H9 (cell line): ENCODE measurements around the gene PP2D1. TPM values are rescaled to one million over a fixed set of nuclear protein-coding genes. Genes with fewer than 3 reads are reported as not detected.
A peak's percentile ranks its signal among the peaks of the same experiment; 100 is the strongest.
"Not testable (repeated sequence)": the region's sequence is repeated elsewhere in the genome, so short reads cannot be mapped to it uniquely, and the experiment has no call there.

ENCODE experiments used
- DNase-seq: peaks from one replicate; pipeline ENCODE4 v3.0.0-alpha.2; 2017
- H2AFZ ChIP-seq: one replicate; pipeline ENCODE4 v1.6.1; 2013; ENCODE audit warnings: mild to moderate bottlenecking, low read length, control low read depth, moderate library complexity
- H2AK5ac ChIP-seq: 2 replicates; pipeline ENCODE4 v1.6.1; 2013; ENCODE audit warnings: low read length, control low read depth, mixed read lengths; ENCODE audit not compliant: insufficient read length
- H2BK120ac ChIP-seq: one replicate; pipeline ENCODE4 v1.6.1; 2013; ENCODE audit warnings: low read depth, mild to moderate bottlenecking, low read length, control low read depth, inconsistent platforms; ENCODE audit not compliant: poor library complexity, severe bottlenecking
- H2BK12ac ChIP-seq: 2 replicates; pipeline ENCODE4 v1.6.1; 2013; ENCODE audit warnings: low read length, control low read depth, mixed read lengths, low read depth; ENCODE audit not compliant: insufficient read length
- H2BK15ac ChIP-seq: 2 replicates; pipeline ENCODE4 v1.6.1; 2013; ENCODE audit warnings: low read depth, low read length, control low read depth
- H2BK20ac ChIP-seq: one replicate; pipeline ENCODE4 v1.6.1; 2013; ENCODE audit warnings: low read depth, mild to moderate bottlenecking, low read length, control low read depth, inconsistent platforms; ENCODE audit not compliant: poor library complexity, severe bottlenecking
- H2BK5ac ChIP-seq: 2 replicates; pipeline ENCODE4 v1.6.1; 2013; ENCODE audit warnings: low read length, control low read depth, mixed read lengths; ENCODE audit not compliant: insufficient read length
- H3K14ac ChIP-seq: 2 replicates; pipeline ENCODE4 v1.6.1; 2013; ENCODE audit warnings: low read length, control low read depth; ENCODE audit not compliant: insufficient read depth
- H3K18ac ChIP-seq: 2 replicates; pipeline ENCODE4 v1.6.1; 2013; ENCODE audit warnings: low read depth, mild to moderate bottlenecking, mixed read lengths, low read length, control low read depth; ENCODE audit not compliant: insufficient read length
- H3K23ac ChIP-seq: 2 replicates; pipeline ENCODE4 v1.6.1; 2013; ENCODE audit warnings: low read length, control low read depth, mixed read lengths, low read depth; ENCODE audit not compliant: insufficient read length
- H3K23me2 ChIP-seq: 2 replicates; pipeline ENCODE4 v1.6.1; 2013; ENCODE audit warnings: low read depth, mild to moderate bottlenecking, mixed read lengths, low read length, control low read depth; ENCODE audit not compliant: insufficient read length, poor library complexity, severe bottlenecking
- H3K27ac ChIP-seq: 2 replicates; pipeline ENCODE4 v1.5.1; 2013; ENCODE audit warnings: low read length, control low read depth, mixed read lengths, low read depth; ENCODE audit not compliant: insufficient read length
- H3K27me3 ChIP-seq: 2 replicates; pipeline ENCODE4 v1.6.1; 2013; ENCODE audit warnings: low read length, control low read depth, inconsistent platforms; ENCODE audit not compliant: insufficient read depth
- H3K4ac ChIP-seq: 2 replicates; pipeline ENCODE4 v1.6.1; 2013; ENCODE audit warnings: low read depth, mild to moderate bottlenecking, control low read depth, inconsistent platforms, low read length, moderate library complexity
- H3K4me1 ChIP-seq: 2 replicates; pipeline ENCODE4 v1.6.1; 2013; ENCODE audit warnings: low read length, control low read depth, inconsistent platforms; ENCODE audit not compliant: insufficient read depth
- H3K4me2 ChIP-seq: 2 replicates; pipeline ENCODE4 v1.6.1; 2013; ENCODE audit warnings: low read length, control low read depth, mixed read lengths; ENCODE audit not compliant: insufficient read length, insufficient read depth
- H3K56ac ChIP-seq: 2 replicates; pipeline ENCODE4 v1.6.1; 2013; ENCODE audit warnings: low read depth, mild to moderate bottlenecking, mixed read lengths, low read length, control low read depth; ENCODE audit not compliant: insufficient read length
- H3K79me1 ChIP-seq: 2 replicates; pipeline ENCODE4 v1.6.1; 2013; ENCODE audit warnings: low read depth, mild to moderate bottlenecking, moderate library complexity, low read length, control low read depth, inconsistent platforms; ENCODE audit not compliant: insufficient read depth, poor library complexity, severe bottlenecking
- H3K79me2 ChIP-seq: 2 replicates; pipeline ENCODE4 v1.6.1; 2013; ENCODE audit warnings: low read length, control low read depth, inconsistent platforms; ENCODE audit not compliant: insufficient read depth
- H3K9ac ChIP-seq: 2 replicates; pipeline ENCODE4 v1.6.1; 2013; ENCODE audit warnings: low read length, control low read depth, mixed read lengths; ENCODE audit not compliant: insufficient read length; ENCODE audit errors: extremely low read depth
- H3K9me3 ChIP-seq: one replicate; pipeline ENCODE4 v1.6.1; 2013; ENCODE audit warnings: low read depth, low read length, inconsistent platforms; ENCODE audit not compliant: control insufficient read depth
- H3T11ph ChIP-seq: one replicate; pipeline ENCODE4 v1.6.1; 2013; ENCODE audit warnings: mild to moderate bottlenecking, low read length, control low read depth, inconsistent platforms
- H4K20me1 ChIP-seq: one replicate; pipeline ENCODE4 v1.6.1; 2013; ENCODE audit not compliant: control insufficient read depth, insufficient read length, insufficient read depth
- H4K5ac ChIP-seq: 2 replicates; pipeline ENCODE4 v1.6.1; 2013; ENCODE audit warnings: low read depth, mild to moderate bottlenecking, mixed read lengths, low read length, control low read depth; ENCODE audit not compliant: insufficient read length
- H4K8ac ChIP-seq: replicated peaks from 2 replicates; pipeline ENCODE4 v1.6.1; 2013; ENCODE audit warnings: low read length, control low read depth, mixed read lengths, low read depth; ENCODE audit not compliant: insufficient read length
- H4K91ac ChIP-seq: 2 replicates; pipeline ENCODE4 v1.6.1; 2013; ENCODE audit warnings: low read depth, mild to moderate bottlenecking, moderate library complexity, mixed read lengths, low read length, control low read depth; ENCODE audit not compliant: insufficient read length
- H3K27ac Mint-ChIP-seq, 3 experiments: 2 replicates in 2 of 3; 3 replicates in 1 of 3; pipeline ENCODE4 v1.8.0; 2020 to 2021; ENCODE audit warnings: mixed read lengths in 3 of 3, mild to moderate bottlenecking in 1 of 3, moderate library complexity in 1 of 3
- H3K27me3 Mint-ChIP-seq: 2 replicates; pipeline ENCODE4 v1.8.0; 2021; ENCODE audit warnings: low read depth, mild to moderate bottlenecking, moderate library complexity, mixed read lengths
- H3K36me3 Mint-ChIP-seq, 3 experiments: 2 replicates in 2 of 3; 3 replicates in 1 of 3; pipeline ENCODE4 v1.8.0; 2020 to 2021; ENCODE audit warnings: low read depth in 3 of 3, mixed read lengths in 3 of 3; ENCODE audit not compliant: insufficient read depth in 1 of 3
- H3K4me1 Mint-ChIP-seq, 2 experiments: 2 replicates each; pipeline ENCODE4 v1.8.0; 2020; ENCODE audit warnings: mixed read lengths in 2 of 2
- H3K4me3 Mint-ChIP-seq, 2 experiments: 2 replicates in 1 of 2; 3 replicates in 1 of 2; pipeline ENCODE4 v1.8.0; 2020 to 2021; ENCODE audit warnings: mild to moderate bottlenecking in 2 of 2, mixed read lengths in 2 of 2, moderate library complexity in 1 of 2
- H3K9me3 Mint-ChIP-seq, 2 experiments: 2 replicates in 1 of 2; 3 replicates in 1 of 2; pipeline ENCODE4 v1.8.0; 2020; ENCODE audit warnings: mild to moderate bottlenecking in 2 of 2, mixed read lengths in 2 of 2, moderate library complexity in 1 of 2
- WGBS: extraction: QIAGEN DNeasy Blood & Tissue Kit; methylation state at CpG from one replicate; pipeline ENCODE4 v1.1.7; 2013; ENCODE audit warnings: missing lambda C conversion rate, low lambda C conversion rate, mixed read lengths; ENCODE audit not compliant: insufficient read length; ENCODE audit errors: extremely low coverage; 5-methylcytosine and 5-hydroxymethylcytosine counted together
- total RNA-seq: library from RNA; stranded (reverse); gene quantifications from 2 replicates; pipeline ENCODE4 v1.2.1, GENCODE V29; 2021
- TF ChIP-seq, protein P1 (sequence below): fragments of 200-600 bp; sonication (generic); conservative IDR thresholded peaks from 3 replicates; pipeline ENCODE4 v1.8.0; 2021; ENCODE audit warnings: antibody characterized with exemption, mild to moderate bottlenecking

The PP2D1 gene
- total RNA-seq, 1 experiment from 2014 or later = not detected

DNA sequence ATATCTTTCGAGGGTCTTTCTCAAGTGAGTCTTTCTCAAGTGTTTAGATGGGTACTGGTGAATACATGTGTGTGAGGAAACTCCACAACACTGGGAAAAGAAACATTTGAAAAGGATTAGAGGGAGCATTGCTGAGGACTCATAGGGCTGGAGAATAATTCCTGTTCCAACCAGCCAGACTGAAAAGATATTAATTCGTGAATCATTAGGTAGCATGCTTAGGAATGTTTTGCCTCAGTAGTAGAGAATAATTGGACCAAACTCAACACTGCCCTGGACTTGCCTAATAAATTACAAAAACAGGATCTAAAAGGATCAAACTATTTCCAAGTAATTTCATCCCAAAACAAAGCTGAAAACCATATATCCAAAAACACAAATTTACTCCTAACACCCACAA, 17.3 kb downstream of the PP2D1 start:
- no peak for DNase-seq
- H3K4me2 ChIP-seq = no peak overlapping the region
- Mint-ChIP-seq H3K36me3 (no peaks in the 10 kb centered on the region), H3K4me1 (no peaks in the 10 kb centered on the region), H3K9me3 (no peaks in the 10 kb centered on the region; a peak in 1 of 5 replicates), H3K27ac (0 out of 7 replicates have a peak overlapping the region, but pooled peaks of 1 of the 3 experiments have one; percentile 45), H3K27me3 (no peaks in the 10 kb centered on the region), H3K4me3 (no peak overlapping the region)
- no peak overlapping the region for H2BK15ac ChIP-seq
- H4K20me1 ChIP-seq = no peaks in the 10 kb centered on the region
- no peak overlapping the region for H3K27ac ChIP-seq
- H2BK20ac ChIP-seq = no peak overlapping the region
- no peak overlapping the region for H4K8ac ChIP-seq
- no peaks in the 10 kb centered on the region for H3K23me2 ChIP-seq
- no peak overlapping the region for H3K56ac ChIP-seq
- no peak overlapping the region for H3T11ph ChIP-seq
- H3K9ac ChIP-seq = no peak overlapping the region
- H3K27me3 ChIP-seq = no peaks in the 10 kb centered on the region
- TF ChIP-seq, protein P1, sequence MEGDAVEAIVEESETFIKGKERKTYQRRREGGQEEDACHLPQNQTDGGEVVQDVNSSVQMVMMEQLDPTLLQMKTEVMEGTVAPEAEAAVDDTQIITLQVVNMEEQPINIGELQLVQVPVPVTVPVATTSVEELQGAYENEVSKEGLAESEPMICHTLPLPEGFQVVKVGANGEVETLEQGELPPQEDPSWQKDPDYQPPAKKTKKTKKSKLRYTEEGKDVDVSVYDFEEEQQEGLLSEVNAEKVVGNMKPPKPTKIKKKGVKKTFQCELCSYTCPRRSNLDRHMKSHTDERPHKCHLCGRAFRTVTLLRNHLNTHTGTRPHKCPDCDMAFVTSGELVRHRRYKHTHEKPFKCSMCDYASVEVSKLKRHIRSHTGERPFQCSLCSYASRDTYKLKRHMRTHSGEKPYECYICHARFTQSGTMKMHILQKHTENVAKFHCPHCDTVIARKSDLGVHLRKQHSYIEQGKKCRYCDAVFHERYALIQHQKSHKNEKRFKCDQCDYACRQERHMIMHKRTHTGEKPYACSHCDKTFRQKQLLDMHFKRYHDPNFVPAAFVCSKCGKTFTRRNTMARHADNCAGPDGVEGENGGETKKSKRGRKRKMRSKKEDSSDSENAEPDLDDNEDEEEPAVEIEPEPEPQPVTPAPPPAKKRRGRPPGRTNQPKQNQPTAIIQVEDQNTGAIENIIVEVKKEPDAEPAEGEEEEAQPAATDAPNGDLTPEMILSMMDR = no peak
- no peak overlapping the region for H2BK12ac ChIP-seq
- H4K91ac ChIP-seq = no peak overlapping the region
- no peak overlapping the region for H2AK5ac ChIP-seq
- WGBS = no CpG with 5 or more reads among the region's 2 CpGs
- H3K23ac ChIP-seq = no peak overlapping the region
- no peaks in the 10 kb centered on the region for H3K79me2 ChIP-seq
- H3K79me1 ChIP-seq = no peaks in the 10 kb centered on the region
- no peaks in the 10 kb centered on the region for H3K4me1 ChIP-seq
- no peak overlapping the region for H3K4ac ChIP-seq
- no peak overlapping the region for H3K14ac ChIP-seq
- no peak overlapping the region for H2BK120ac ChIP-seq
- H2AFZ ChIP-seq = no peak overlapping the region
- H2BK5ac ChIP-seq = no peak overlapping the region
- H4K5ac ChIP-seq = no peak overlapping the region
- H3K9me3 ChIP-seq = no peaks in the 10 kb centered on the region
- no peak overlapping the region for H3K18ac ChIP-seq

- H4K20me1 ChIP-seq, H3K23me2 ChIP-seq, H3K27ac ChIP-seq, H3K79me2 ChIP-seq, H3K27me3 Mint-ChIP-seq, H2BK20ac ChIP-seq, H2BK12ac ChIP-seq, DNase-seq, H3K14ac ChIP-seq, H4K91ac ChIP-seq, H2BK5ac ChIP-seq, H3K4ac ChIP-seq, H2AK5ac ChIP-seq, H3K4me2 ChIP-seq, H3K9me3 Mint-ChIP-seq, H3K9ac ChIP-seq, H2BK15ac ChIP-seq, H3T11ph ChIP-seq, H2AFZ ChIP-seq, H3K36me3 Mint-ChIP-seq, H4K8ac ChIP-seq, H4K5ac ChIP-seq, H3K4me1 ChIP-seq, H2BK120ac ChIP-seq, H3K56ac ChIP-seq, H3K27me3 ChIP-seq, H3K18ac ChIP-seq, H3K4me3 Mint-ChIP-seq, H3K9me3 ChIP-seq, H3K23ac ChIP-seq, H3K79me1 ChIP-seq: not testable (repeated sequence)
- H3K27ac Mint-ChIP-seq = peak overlapping the region in 2 of 3 experiments; percentile 11 to 77; a peak in 1 of 7 replicates
- peaks cover 10 to 17% of the 10 kb centered on the region in 2 experiments for H3K4me1 Mint-ChIP-seq
- no CpG with 5 or more reads among the region's 8 CpGs for WGBS
Measured at GRCh38 chr3:19988904-19989303, 23.2 kb downstream of the PP2D1 start.
